H9 (cell line): Measurements from ENCODE around the gene CHST8. TPM values are rescaled to one million over a fixed set of nuclear protein-coding genes. Genes with fewer than 3 reads are reported as not detected.

ENCODE experiments used
- DNase-seq: peaks from one replicate; pipeline ENCODE4 v3.0.0-alpha.2; 2017
- H2AFZ ChIP-seq: one replicate; pipeline ENCODE4 v1.6.1; 2013; ENCODE audit warnings: mild to moderate bottlenecking, low read length, control low read depth, moderate library complexity
- H2AK5ac ChIP-seq: 2 replicates; pipeline ENCODE4 v1.6.1; 2013; ENCODE audit warnings: low read length, control low read depth, mixed read lengths; ENCODE audit not compliant: insufficient read length
- H2BK120ac ChIP-seq: one replicate; pipeline ENCODE4 v1.6.1; 2013; ENCODE audit warnings: low read depth, mild to moderate bottlenecking, low read length, control low read depth, inconsistent platforms; ENCODE audit not compliant: poor library complexity, severe bottlenecking
- H2BK12ac ChIP-seq: 2 replicates; pipeline ENCODE4 v1.6.1; 2013; ENCODE audit warnings: low read length, control low read depth, mixed read lengths, low read depth; ENCODE audit not compliant: insufficient read length
- H2BK15ac ChIP-seq: 2 replicates; pipeline ENCODE4 v1.6.1; 2013; ENCODE audit warnings: low read depth, low read length, control low read depth
- H2BK20ac ChIP-seq: one replicate; pipeline ENCODE4 v1.6.1; 2013; ENCODE audit warnings: low read depth, mild to moderate bottlenecking, low read length, control low read depth, inconsistent platforms; ENCODE audit not compliant: poor library complexity, severe bottlenecking
- H2BK5ac ChIP-seq: 2 replicates; pipeline ENCODE4 v1.6.1; 2013; ENCODE audit warnings: low read length, control low read depth, mixed read lengths; ENCODE audit not compliant: insufficient read length
- H3K14ac ChIP-seq: 2 replicates; pipeline ENCODE4 v1.6.1; 2013; ENCODE audit warnings: low read length, control low read depth; ENCODE audit not compliant: insufficient read depth
- H3K18ac ChIP-seq: 2 replicates; pipeline ENCODE4 v1.6.1; 2013; ENCODE audit warnings: low read depth, mild to moderate bottlenecking, mixed read lengths, low read length, control low read depth; ENCODE audit not compliant: insufficient read length
- H3K23ac ChIP-seq: 2 replicates; pipeline ENCODE4 v1.6.1; 2013; ENCODE audit warnings: low read length, control low read depth, mixed read lengths, low read depth; ENCODE audit not compliant: insufficient read length
- H3K23me2 ChIP-seq: 2 replicates; pipeline ENCODE4 v1.6.1; 2013; ENCODE audit warnings: low read depth, mild to moderate bottlenecking, mixed read lengths, low read length, control low read depth; ENCODE audit not compliant: insufficient read length, poor library complexity, severe bottlenecking
- H3K27ac ChIP-seq: 2 replicates; pipeline ENCODE4 v1.5.1; 2013; ENCODE audit warnings: low read length, control low read depth, mixed read lengths, low read depth; ENCODE audit not compliant: insufficient read length
- H3K27me3 ChIP-seq: 2 replicates; pipeline ENCODE4 v1.6.1; 2013; ENCODE audit warnings: low read length, control low read depth, inconsistent platforms; ENCODE audit not compliant: insufficient read depth
- H3K4ac ChIP-seq: 2 replicates; pipeline ENCODE4 v1.6.1; 2013; ENCODE audit warnings: low read depth, mild to moderate bottlenecking, control low read depth, inconsistent platforms, low read length, moderate library complexity
- H3K4me1 ChIP-seq: 2 replicates; pipeline ENCODE4 v1.6.1; 2013; ENCODE audit warnings: low read length, control low read depth, inconsistent platforms; ENCODE audit not compliant: insufficient read depth
- H3K4me2 ChIP-seq: 2 replicates; pipeline ENCODE4 v1.6.1; 2013; ENCODE audit warnings: low read length, control low read depth, mixed read lengths; ENCODE audit not compliant: insufficient read length, insufficient read depth
- H3K56ac ChIP-seq: 2 replicates; pipeline ENCODE4 v1.6.1; 2013; ENCODE audit warnings: low read depth, mild to moderate bottlenecking, mixed read lengths, low read length, control low read depth; ENCODE audit not compliant: insufficient read length
- H3K79me1 ChIP-seq: 2 replicates; pipeline ENCODE4 v1.6.1; 2013; ENCODE audit warnings: low read depth, mild to moderate bottlenecking, moderate library complexity, low read length, control low read depth, inconsistent platforms; ENCODE audit not compliant: insufficient read depth, poor library complexity, severe bottlenecking
- H3K79me2 ChIP-seq: 2 replicates; pipeline ENCODE4 v1.6.1; 2013; ENCODE audit warnings: low read length, control low read depth, inconsistent platforms; ENCODE audit not compliant: insufficient read depth
- H3K9ac ChIP-seq: 2 replicates; pipeline ENCODE4 v1.6.1; 2013; ENCODE audit warnings: low read length, control low read depth, mixed read lengths; ENCODE audit not compliant: insufficient read length; ENCODE audit errors: extremely low read depth
- H3K9me3 ChIP-seq: one replicate; pipeline ENCODE4 v1.6.1; 2013; ENCODE audit warnings: low read depth, low read length, inconsistent platforms; ENCODE audit not compliant: control insufficient read depth
- H3T11ph ChIP-seq: one replicate; pipeline ENCODE4 v1.6.1; 2013; ENCODE audit warnings: mild to moderate bottlenecking, low read length, control low read depth, inconsistent platforms
- H4K20me1 ChIP-seq: one replicate; pipeline ENCODE4 v1.6.1; 2013; ENCODE audit not compliant: control insufficient read depth, insufficient read length, insufficient read depth
- H4K5ac ChIP-seq: 2 replicates; pipeline ENCODE4 v1.6.1; 2013; ENCODE audit warnings: low read depth, mild to moderate bottlenecking, mixed read lengths, low read length, control low read depth; ENCODE audit not compliant: insufficient read length
- H4K8ac ChIP-seq: replicated peaks from 2 replicates; pipeline ENCODE4 v1.6.1; 2013; ENCODE audit warnings: low read length, control low read depth, mixed read lengths, low read depth; ENCODE audit not compliant: insufficient read length
- H4K91ac ChIP-seq: 2 replicates; pipeline ENCODE4 v1.6.1; 2013; ENCODE audit warnings: low read depth, mild to moderate bottlenecking, moderate library complexity, mixed read lengths, low read length, control low read depth; ENCODE audit not compliant: insufficient read length
- H3K27ac Mint-ChIP-seq, 3 experiments: 2 replicates in 2 of 3; 3 replicates in 1 of 3; pipeline ENCODE4 v1.8.0; 2020 to 2021; ENCODE audit warnings: mixed read lengths in 3 of 3, mild to moderate bottlenecking in 1 of 3, moderate library complexity in 1 of 3
- H3K27me3 Mint-ChIP-seq: 2 replicates; pipeline ENCODE4 v1.8.0; 2021; ENCODE audit warnings: low read depth, mild to moderate bottlenecking, moderate library complexity, mixed read lengths
- H3K36me3 Mint-ChIP-seq, 3 experiments: 2 replicates in 2 of 3; 3 replicates in 1 of 3; pipeline ENCODE4 v1.8.0; 2020 to 2021; ENCODE audit warnings: low read depth in 3 of 3, mixed read lengths in 3 of 3; ENCODE audit not compliant: insufficient read depth in 1 of 3
- H3K4me1 Mint-ChIP-seq, 2 experiments: 2 replicates each; pipeline ENCODE4 v1.8.0; 2020; ENCODE audit warnings: mixed read lengths in 2 of 2
- H3K4me3 Mint-ChIP-seq, 2 experiments: 2 replicates in 1 of 2; 3 replicates in 1 of 2; pipeline ENCODE4 v1.8.0; 2020 to 2021; ENCODE audit warnings: mild to moderate bottlenecking in 2 of 2, mixed read lengths in 2 of 2, moderate library complexity in 1 of 2
- H3K9me3 Mint-ChIP-seq, 2 experiments: 2 replicates in 1 of 2; 3 replicates in 1 of 2; pipeline ENCODE4 v1.8.0; 2020; ENCODE audit warnings: mild to moderate bottlenecking in 2 of 2, mixed read lengths in 2 of 2, moderate library complexity in 1 of 2
- WGBS: extraction: QIAGEN DNeasy Blood & Tissue Kit; methylation state at CpG from one replicate; pipeline ENCODE4 v1.1.7; 2013; ENCODE audit warnings: missing lambda C conversion rate, low lambda C conversion rate, mixed read lengths; ENCODE audit not compliant: insufficient read length; ENCODE audit errors: extremely low coverage; 5-methylcytosine and 5-hydroxymethylcytosine counted together
- total RNA-seq: library from RNA; stranded (reverse); gene quantifications from 2 replicates; pipeline ENCODE4 v1.2.1, GENCODE V29; 2021
- TF ChIP-seq, protein P1 (sequence below): fragments of 200-600 bp; sonication (generic); conservative IDR thresholded peaks from 3 replicates; pipeline ENCODE4 v1.8.0; 2021; ENCODE audit warnings: antibody characterized with exemption, mild to moderate bottlenecking

CHST8 gene
- total RNA-seq, 1 experiment from 2014 or later, result 5.1 TPM

DNA sequence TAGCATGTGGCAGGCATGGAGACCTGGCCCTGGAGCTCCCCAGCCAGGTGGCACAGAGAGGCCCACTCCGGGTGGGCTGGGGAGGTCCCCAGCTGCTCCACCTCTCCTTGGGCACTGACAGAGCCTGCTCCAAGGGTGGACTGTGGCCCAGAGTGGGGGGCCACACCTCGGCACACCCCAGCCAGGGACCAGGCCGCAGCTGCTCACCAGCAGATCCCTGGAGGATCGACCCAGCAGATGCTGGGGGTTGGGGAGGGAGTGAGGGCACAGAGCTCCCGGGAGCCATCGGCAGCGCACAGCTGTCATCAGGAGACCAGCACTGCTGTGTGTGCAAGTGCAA, 102.9 kb downstream of the CHST8 start:
- H3K4me2 ChIP-seq, result no peak overlapping the region
- peaks cover 0 to 3% of the 10 kb centered on the region in 2 experiments; a peak in 2 of 5 replicates for H3K9me3 Mint-ChIP-seq
- no peak overlapping the region for H2BK120ac ChIP-seq
- H3K27ac Mint-ChIP-seq, result no peak overlapping the region
- no peaks in the 10 kb centered on the region for H3K79me1 ChIP-seq
- H3K27me3 Mint-ChIP-seq, result no peaks in the 10 kb centered on the region; the same call in none of the 2 replicates
- H3K27ac ChIP-seq, result no peak overlapping the region
- H3K9me3 ChIP-seq, result no peaks in the 10 kb centered on the region
- H4K5ac ChIP-seq, result no peak overlapping the region
- H4K8ac ChIP-seq, result no peak overlapping the region
- no peak overlapping the region for H4K91ac ChIP-seq
- no peaks in the 10 kb centered on the region for H3K23me2 ChIP-seq
- H2BK15ac ChIP-seq, result no peak overlapping the region
- H3K4me1 Mint-ChIP-seq, result peaks cover 0 to 6% of the 10 kb centered on the region in 2 experiments; a peak in 1 of 4 replicates
- no peak for DNase-seq
- H2AK5ac ChIP-seq, result no peak overlapping the region
- peaks cover 2% of the 10 kb centered on the region for H4K20me1 ChIP-seq
- H3K27me3 ChIP-seq, result no peaks in the 10 kb centered on the region
- no peak overlapping the region for H3T11ph ChIP-seq
- H3K23ac ChIP-seq, result no peak overlapping the region
- no peak overlapping the region for H3K4ac ChIP-seq
- no peak overlapping the region for H3K18ac ChIP-seq
- H3K79me2 ChIP-seq, result no peaks in the 10 kb centered on the region
- H3K4me1 ChIP-seq, result no peaks in the 10 kb centered on the region
- no peak overlapping the region for H3K9ac ChIP-seq
- H2BK5ac ChIP-seq, result no peak overlapping the region
- 0 out of 2 replicates have a peak overlapping the region, but pooled peaks have one; percentile 21 for H3K14ac ChIP-seq
- H3K36me3 Mint-ChIP-seq, result peaks cover 0 to 6% (median 0%) of the 10 kb centered on the region in 3 experiments; a peak in 1 of 7 replicates
- H2AFZ ChIP-seq, result no peak overlapping the region
- no peak overlapping the region for H3K56ac ChIP-seq
- no peak overlapping the region for H2BK12ac ChIP-seq
- H3K4me3 Mint-ChIP-seq, result no peak overlapping the region
- WGBS, result no CpG with 5 or more reads among the region's 7 CpGs
- H2BK20ac ChIP-seq, result no peak overlapping the region
- TF ChIP-seq, protein P1, sequence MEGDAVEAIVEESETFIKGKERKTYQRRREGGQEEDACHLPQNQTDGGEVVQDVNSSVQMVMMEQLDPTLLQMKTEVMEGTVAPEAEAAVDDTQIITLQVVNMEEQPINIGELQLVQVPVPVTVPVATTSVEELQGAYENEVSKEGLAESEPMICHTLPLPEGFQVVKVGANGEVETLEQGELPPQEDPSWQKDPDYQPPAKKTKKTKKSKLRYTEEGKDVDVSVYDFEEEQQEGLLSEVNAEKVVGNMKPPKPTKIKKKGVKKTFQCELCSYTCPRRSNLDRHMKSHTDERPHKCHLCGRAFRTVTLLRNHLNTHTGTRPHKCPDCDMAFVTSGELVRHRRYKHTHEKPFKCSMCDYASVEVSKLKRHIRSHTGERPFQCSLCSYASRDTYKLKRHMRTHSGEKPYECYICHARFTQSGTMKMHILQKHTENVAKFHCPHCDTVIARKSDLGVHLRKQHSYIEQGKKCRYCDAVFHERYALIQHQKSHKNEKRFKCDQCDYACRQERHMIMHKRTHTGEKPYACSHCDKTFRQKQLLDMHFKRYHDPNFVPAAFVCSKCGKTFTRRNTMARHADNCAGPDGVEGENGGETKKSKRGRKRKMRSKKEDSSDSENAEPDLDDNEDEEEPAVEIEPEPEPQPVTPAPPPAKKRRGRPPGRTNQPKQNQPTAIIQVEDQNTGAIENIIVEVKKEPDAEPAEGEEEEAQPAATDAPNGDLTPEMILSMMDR, result no peak
